NCI-H748 (cell line): ENCODE data around the gene PCDHA6.
"Not testable (repeated sequence)": the region's sequence is repeated elsewhere in the genome, so short reads cannot be mapped to it uniquely, and the experiment has no call there.

Experiments
- DNase-seq: peaks from one replicate; lab custom pipeline; 2025; ENCODE audit not compliant: unreplicated experiment; lab: John Stamatoyannopoulos, UW

Gene PCDHA6, protein sequence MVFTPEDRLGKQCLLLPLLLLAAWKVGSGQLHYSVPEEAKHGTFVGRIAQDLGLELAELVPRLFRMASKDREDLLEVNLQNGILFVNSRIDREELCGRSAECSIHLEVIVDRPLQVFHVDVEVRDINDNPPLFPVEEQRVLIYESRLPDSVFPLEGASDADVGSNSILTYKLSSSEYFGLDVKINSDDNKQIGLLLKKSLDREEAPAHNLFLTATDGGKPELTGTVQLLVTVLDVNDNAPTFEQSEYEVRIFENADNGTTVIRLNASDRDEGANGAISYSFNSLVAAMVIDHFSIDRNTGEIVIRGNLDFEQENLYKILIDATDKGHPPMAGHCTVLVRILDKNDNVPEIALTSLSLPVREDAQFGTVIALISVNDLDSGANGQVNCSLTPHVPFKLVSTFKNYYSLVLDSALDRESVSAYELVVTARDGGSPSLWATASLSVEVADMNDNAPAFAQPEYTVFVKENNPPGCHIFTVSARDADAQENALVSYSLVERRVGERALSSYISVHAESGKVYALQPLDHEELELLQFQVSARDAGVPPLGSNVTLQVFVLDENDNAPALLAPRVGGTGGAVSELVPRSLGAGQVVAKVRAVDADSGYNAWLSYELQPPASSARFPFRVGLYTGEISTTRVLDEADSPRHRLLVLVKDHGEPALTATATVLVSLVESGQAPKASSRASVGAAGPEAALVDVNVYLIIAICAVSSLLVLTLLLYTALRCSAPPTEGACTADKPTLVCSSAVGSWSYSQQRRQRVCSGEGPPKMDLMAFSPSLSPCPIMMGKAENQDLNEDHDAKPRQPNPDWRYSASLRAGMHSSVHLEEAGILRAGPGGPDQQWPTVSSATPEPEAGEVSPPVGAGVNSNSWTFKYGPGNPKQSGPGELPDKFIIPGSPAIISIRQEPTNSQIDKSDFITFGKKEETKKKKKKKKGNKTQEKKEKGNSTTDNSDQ

DNA sequence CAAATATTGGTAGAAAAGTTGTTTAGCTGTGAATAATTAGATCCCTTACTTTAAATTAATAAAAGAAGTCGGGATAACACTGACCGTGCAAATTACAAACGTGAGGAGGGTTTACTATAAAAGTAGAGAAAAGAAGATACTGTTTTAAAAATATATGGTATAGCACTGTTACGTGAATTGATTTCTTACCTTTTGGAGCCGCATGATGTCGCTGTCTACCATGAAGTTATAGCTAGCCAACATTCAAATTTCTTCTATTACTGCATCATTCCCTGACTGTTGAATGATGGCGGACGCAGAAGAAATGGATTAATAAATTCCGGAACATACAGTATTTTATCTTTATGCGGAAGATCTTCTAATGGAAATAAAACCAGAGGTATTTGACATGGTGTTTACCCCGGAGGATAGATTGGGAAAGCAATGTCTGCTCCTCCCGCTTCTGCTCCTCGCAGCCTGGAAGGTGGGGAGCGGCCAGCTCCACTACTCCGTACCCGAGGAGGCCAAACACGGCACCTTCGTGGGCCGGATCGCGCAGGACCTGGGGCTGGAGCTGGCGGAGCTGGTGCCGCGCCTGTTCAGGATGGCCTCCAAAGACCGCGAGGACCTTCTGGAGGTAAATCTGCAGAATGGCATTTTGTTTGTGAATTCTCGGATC, at the start of gene PCDHA6:
PCDHA6 (plus strand) TSS at position 257 of the 658 bp plus-strand sequence; CDS start at position 389, 132 bp downstream.
- DNase-seq, result no peak

DNA sequence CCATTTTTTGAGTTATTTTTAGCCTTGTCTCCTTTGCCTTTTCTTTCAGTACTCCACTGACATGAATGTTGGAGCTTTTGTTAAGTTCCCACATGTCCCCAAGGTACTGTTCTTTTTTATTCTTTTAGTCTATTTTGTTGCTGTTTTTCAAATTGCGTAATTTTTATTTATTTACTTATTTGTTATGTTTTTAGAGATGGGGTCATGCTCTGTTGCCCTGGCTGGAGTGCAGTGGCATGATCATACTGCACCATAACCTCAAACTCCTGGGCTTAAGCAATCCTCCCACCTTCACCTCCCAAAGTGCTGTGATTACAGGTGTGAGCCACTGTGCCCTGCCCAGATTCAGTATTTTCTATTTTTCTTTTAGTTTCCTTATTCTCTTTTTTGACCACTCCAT, 47.2 kb upstream of the PCDHA6 start:
- no peak for DNase-seq

DNA sequence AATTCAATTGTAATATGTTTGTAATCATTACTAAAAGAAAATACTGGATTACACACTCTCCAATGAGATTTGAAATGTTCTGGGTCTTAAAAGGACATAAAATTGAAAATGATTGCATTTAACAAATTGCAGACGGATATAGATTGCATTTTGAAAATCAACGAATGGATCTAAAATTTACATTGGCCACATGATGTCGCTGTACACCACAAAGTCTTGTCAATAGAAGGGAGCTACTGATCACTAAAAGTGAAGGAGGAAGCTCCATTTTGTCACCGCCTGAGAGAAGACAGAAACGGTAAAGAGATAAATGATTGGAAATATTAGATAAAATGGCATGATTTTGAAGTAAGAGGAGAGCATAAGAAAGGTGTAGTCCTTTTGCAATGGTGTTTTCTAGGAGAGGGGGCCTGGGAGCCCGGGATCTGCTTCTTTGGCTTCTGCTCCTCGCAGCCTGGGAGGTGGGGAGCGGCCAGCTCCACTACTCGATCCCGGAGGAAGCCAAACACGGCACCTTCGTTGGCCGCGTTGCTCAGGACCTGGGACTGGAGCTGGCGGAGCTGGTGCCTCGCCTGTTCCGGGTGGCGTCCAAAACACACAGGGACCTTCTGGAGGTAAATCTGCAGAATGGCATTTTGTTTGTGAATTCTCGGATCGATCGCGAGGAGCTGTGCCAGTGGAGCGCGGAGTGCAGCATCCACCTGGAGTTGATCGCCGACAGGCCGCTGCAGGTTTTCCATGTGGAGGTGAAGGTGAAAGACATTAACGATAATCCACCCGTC, 41.7 kb upstream of the PCDHA6 start, which contains the start of gene PCDHA1:
PCDHA1 (plus strand) TSS at position 236 of the 782 bp plus-strand sequence.
- DNase-seq, result peak; percentile 86

DNA sequence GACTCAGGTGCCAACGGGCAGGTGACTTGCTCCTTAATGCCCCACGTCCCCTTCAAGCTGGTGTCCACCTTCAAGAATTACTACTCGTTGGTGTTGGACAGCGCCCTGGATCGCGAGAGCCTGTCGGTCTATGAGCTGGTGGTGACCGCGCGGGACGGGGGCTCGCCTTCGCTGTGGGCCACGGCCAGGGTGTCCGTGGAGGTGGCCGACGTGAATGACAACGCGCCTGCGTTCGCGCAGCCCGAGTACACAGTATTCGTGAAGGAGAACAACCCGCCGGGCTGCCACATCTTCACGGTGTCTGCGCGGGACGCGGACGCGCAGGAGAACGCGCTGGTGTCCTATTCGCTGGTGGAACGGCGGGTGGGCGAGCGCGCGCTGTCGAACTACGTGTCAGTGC, 40.3 kb upstream of the PCDHA6 start:
- not testable (repeated sequence) for DNase-seq

DNA sequence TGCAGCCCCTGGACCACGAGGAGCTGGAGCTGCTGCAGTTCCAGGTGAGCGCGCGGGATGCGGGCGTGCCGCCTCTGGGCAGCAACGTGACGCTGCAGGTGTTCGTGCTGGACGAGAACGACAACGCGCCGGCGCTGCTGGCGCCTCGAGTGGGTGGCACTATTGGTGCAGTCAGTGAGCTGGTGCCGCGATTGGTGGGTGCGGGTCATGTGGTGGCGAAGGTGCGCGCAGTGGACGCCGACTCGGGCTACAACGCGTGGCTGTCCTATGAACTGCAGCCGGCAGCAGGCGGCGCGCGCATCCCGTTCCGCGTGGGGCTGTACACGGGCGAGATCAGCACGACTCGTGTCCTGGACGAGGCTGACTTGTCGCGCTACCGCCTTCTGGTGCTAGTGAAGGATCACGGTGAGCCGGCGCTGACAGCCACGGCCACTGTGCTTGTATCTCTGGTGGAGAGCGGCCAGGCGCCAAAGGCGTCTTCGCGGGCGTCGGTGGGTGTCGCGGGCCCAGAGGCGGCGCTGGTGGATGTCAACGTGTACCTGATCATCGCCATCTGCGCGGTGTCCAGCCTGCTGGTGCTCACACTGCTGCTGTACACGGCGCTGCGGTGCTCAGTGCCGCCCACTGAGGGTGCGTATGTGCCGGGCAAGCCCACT, 39.8 kb upstream of the PCDHA6 start:
- not testable (repeated sequence) for DNase-seq

GRCh38 chr5:140791089-140791488, 36.7 kb upstream of the PCDHA6 start:
- no peak for DNase-seq

DNA sequence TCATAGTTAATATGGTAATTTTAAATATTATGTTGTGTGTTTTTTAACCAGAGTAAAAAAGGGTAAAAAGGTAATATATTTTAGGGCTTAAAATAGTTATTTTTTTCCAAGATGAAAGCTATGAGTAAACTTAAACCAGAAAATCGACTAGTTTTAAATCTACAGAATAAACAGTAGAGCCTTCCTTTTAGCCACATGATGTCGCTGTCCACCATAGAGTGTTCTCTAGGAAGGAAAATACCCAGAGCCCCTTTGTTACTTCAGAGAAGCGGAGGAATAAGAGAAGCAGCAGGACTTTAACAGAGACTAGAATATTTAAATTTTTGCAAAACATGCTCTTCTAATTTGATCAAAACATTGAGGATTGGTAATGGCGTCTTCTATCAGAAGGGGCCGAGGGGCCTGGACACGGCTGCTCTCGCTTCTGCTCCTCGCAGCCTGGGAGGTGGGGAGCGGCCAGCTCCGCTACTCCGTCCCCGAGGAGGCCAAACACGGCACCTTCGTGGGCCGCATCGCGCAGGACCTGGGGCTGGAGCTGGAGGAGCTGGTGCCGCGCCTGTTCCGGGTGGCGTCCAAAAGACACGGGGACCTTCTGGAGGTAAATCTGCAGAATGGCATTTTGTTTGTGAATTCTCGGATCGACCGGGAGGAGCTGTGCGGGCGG, 33.0 kb upstream of the PCDHA6 start, which contains the start of gene PCDHA2:
PCDHA2 (plus strand) TSS at position 258 of the 664 bp plus-strand sequence.
- DNase-seq, result peak; percentile 92

DNA sequence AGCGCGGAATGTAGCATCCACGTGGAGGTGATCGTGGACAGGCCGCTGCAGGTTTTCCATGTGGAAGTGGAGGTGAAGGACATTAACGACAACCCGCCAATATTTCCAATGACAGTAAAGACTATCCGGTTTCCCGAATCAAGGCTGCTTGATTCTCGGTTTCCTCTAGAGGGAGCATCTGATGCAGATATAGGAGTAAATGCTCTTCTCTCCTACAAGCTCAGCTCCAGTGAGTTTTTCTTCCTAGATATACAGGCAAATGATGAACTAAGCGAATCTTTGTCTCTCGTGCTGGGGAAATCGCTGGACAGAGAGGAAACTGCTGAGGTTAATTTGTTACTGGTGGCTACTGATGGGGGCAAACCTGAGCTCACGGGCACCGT, 32.5 kb upstream of the PCDHA6 start:
- peak; percentile 96 for DNase-seq

GRCh38 chr5:140796072-140796717, 31.6 kb upstream of the PCDHA6 start:
- DNase-seq, result not testable (repeated sequence)

- DNase-seq, result no peak
Measured at GRCh38 chr5:140796718-140797095, 31.1 kb upstream of the PCDHA6 start.

DNA sequence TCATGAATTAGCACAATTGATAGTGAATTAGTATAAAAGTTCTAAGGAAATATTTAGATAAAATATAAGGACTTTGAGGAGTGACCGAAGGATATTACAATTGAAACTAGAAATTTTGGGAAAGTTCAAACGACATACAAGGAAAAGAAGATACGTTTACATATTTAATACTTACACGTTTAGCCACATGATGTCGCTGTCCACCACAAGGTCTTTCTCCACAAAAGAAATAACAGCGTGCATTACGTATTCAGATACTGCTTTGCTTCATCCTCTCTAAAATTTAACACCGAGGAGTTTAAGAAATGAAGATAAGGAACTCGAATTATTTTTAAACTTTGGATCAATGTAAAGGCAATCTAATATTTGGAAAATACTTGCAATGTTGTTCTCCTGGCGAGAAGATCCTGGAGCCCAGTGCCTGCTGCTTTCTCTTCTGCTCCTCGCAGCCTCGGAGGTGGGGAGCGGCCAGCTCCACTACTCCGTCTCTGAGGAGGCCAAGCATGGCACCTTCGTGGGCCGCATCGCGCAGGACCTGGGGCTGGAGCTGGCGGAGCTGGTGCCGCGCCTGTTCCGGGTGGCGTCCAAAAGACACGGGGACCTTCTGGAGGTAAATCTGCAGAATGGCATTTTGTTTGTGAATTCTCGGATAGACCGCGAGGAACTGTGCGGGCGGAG, 26.8 kb upstream of the PCDHA6 start, which contains the start of gene PCDHA3:
PCDHA3 (plus strand) TSS at position 242 of the 678 bp plus-strand sequence.
- no peak for DNase-seq

GRCh38 chr5:140801494-140801841, 26.3 kb upstream of the PCDHA6 start:
- DNase-seq, result no peak

DNA sequence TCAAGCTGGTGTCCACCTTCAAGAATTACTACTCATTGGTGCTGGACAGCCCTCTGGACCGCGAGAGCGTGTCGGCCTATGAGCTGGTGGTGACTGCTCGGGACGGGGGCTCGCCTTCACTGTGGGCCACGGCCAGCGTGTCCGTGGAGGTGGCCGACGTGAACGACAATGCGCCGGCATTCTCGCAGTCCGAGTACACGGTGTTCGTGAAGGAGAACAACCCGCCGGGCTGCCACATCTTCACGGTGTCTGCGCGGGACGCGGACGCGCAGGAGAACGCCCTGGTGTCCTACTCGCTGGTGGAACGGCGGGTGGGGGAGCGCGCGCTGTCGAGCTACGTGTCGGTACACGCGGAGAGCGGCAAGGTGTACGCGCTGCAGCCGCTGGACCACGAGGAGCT, 25.4 kb upstream of the PCDHA6 start:
- not testable (repeated sequence) for DNase-seq

DNA sequence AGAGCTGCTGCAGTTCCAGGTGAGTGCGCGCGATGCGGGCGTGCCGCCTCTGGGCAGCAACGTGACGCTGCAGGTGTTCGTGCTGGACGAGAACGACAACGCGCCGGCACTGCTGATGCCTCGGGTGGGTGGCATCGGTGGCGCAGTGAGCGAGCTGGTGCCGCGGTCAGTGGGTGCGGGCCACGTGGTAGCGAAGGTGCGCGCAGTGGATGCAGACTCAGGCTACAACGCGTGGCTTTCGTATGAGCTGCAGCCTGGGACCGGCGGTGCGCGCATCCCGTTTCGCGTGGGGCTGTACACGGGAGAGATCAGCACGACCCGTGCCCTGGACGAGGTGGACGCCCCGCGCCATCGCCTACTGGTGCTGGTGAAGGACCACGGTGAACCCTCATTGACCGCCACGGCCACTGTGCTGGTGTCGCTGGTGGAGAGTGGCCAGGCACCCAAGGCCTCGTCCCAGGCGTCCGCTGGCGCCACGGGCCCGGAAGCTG, 24.9 kb upstream of the PCDHA6 start:
- no peak for DNase-seq

- peak; percentile 90 for DNase-seq
Measured at GRCh38 chr5:140806834-140807775, 20.7 kb upstream of the PCDHA6 start, which contains the start of gene PCDHA4. Gene PCDHA4, plus strand, starts transcription at chr5:140807068.

- not testable (repeated sequence) for DNase-seq
Measured at GRCh38 chr5:140808241-140808888, 19.4 kb upstream of the PCDHA6 start.
